HepG2 (cell line): ENCODE data around the gene CYB5R3. TPM values are rescaled to one million over a fixed set of nuclear protein-coding genes. Genes with fewer than 3 reads are reported as not detected.

Experiments
- AHDC1 ChIP-seq: sonication (generic); formaldehyde crosslinking; IDR thresholded peaks from 2 replicates; pipeline ENCODE4 v1.5.1; 2020; ENCODE audit warnings: mild to moderate bottlenecking, missing genetic modification reagents, borderline replicate concordance
- ATF1 ChIP-seq: IDR thresholded peaks from 2 replicates; pipeline ENCODE4 v1.6.1; 2016; ENCODE audit warnings: mild to moderate bottlenecking, control low read depth
- ATF6 ChIP-seq: sonication (generic); formaldehyde crosslinking; conservative IDR thresholded peaks from 2 replicates; pipeline ENCODE4 v1.4.0; 2020; ENCODE audit warnings: missing genetic modification reagents
- BHLHE40 ChIP-seq: IDR thresholded peaks from 2 replicates; pipeline ENCODE4 v1.6.1; 2011; ENCODE audit warnings: low read length, improper control_type of control experiment
- CBX5 ChIP-seq: sonication (generic); formaldehyde crosslinking; IDR thresholded peaks from 2 replicates; pipeline ENCODE4 v1.4.0; 2020; ENCODE audit warnings: missing genetic modification reagents, borderline replicate concordance
- FLYWCH1 ChIP-seq: sonication (generic); formaldehyde crosslinking; IDR thresholded peaks from 2 replicates; pipeline ENCODE4 v1.8.1; 2023; ENCODE audit warnings: mild to moderate bottlenecking, missing genetic modification reagents
- FOXJ3 ChIP-seq: sonication (generic); formaldehyde crosslinking; IDR thresholded peaks from 2 replicates; pipeline ENCODE4 v1.4.0; 2020; ENCODE audit warnings: missing genetic modification reagents, mild to moderate bottlenecking, borderline replicate concordance
- GLI4 ChIP-seq: sonication (generic); formaldehyde crosslinking; IDR thresholded peaks from 2 replicates; pipeline ENCODE4 v1.5.1; 2020; ENCODE audit warnings: missing genetic modification reagents, mild to moderate bottlenecking, moderate library complexity, borderline replicate concordance
- GTF3A ChIP-seq: sonication (generic); formaldehyde crosslinking; conservative IDR thresholded peaks from 2 replicates; pipeline ENCODE4 v1.4.0; 2020; ENCODE audit warnings: mild to moderate bottlenecking, missing genetic modification reagents
- HDAC1 ChIP-seq: sonication (generic); formaldehyde crosslinking; IDR thresholded peaks from 2 replicates; pipeline ENCODE4 v1.5.1; 2020; ENCODE audit warnings: mild to moderate bottlenecking, missing genetic modification reagents
- MZF1 ChIP-seq: sonication (generic); formaldehyde crosslinking; IDR thresholded peaks from 2 replicates; pipeline ENCODE4 v1.8.1; 2023; ENCODE audit warnings: mild to moderate bottlenecking, missing genetic modification reagents, borderline replicate concordance
- PRMT3 ChIP-seq: sonication (generic); formaldehyde crosslinking; IDR thresholded peaks from 2 replicates; pipeline ENCODE4 v1.8.1; 2022; ENCODE audit warnings: low read depth, mild to moderate bottlenecking, moderate library complexity, missing genetic modification reagents, borderline replicate concordance
- SPEN ChIP-seq: sonication (generic); formaldehyde crosslinking; IDR thresholded peaks from 2 replicates; pipeline ENCODE4 v1.5.1; 2020; ENCODE audit warnings: low read depth, mild to moderate bottlenecking, missing genetic modification reagents
- TRIM22 ChIP-seq: fragments of 450-650 bp; IDR thresholded peaks from 2 replicates; pipeline ENCODE4 v1.6.1; 2017
- U2AF1 ChIP-seq: fragments of 200-400 bp; formaldehyde crosslinking; optimal IDR thresholded peaks from 2 replicates; pipeline ENCODE3; 2017; ENCODE audit warnings: mild to moderate bottlenecking, low read depth, low read length
- ZFP36L1 ChIP-seq: sonication (generic); formaldehyde crosslinking; IDR thresholded peaks from 2 replicates; pipeline ENCODE4 v1.8.0; 2022; ENCODE audit warnings: mild to moderate bottlenecking, missing genetic modification reagents, moderate library complexity
- ZFX ChIP-seq: sonication (generic); formaldehyde crosslinking; IDR thresholded peaks from 2 replicates; pipeline ENCODE4 v1.4.0; 2020; ENCODE audit warnings: mild to moderate bottlenecking, low read depth, missing genetic modification reagents, moderate library complexity
- ZNF207 ChIP-seq: fragments of 450-650 bp; IDR thresholded peaks from 2 replicates; pipeline ENCODE4 v1.6.1; 2016; ENCODE audit warnings: antibody characterized with exemption, borderline replicate concordance
- ZNF230 ChIP-seq: sonication (generic); formaldehyde crosslinking; IDR thresholded peaks from 2 replicates; pipeline ENCODE4 v1.4.0; 2020; ENCODE audit warnings: mild to moderate bottlenecking, missing genetic modification reagents
- ZNF562 ChIP-seq: sonication (generic); formaldehyde crosslinking; IDR thresholded peaks from 2 replicates; pipeline ENCODE4 v1.8.0; 2022; ENCODE audit warnings: missing genetic modification reagents, borderline replicate concordance
- ZNF598 ChIP-seq: sonication (generic); formaldehyde crosslinking; IDR thresholded peaks from 2 replicates; pipeline ENCODE4 v1.5.1; 2020; ENCODE audit warnings: mild to moderate bottlenecking, missing genetic modification reagents, borderline replicate concordance
- ZNF792 ChIP-seq: IDR thresholded peaks from 2 replicates; pipeline ENCODE4 v1.6.1; 2016
- polyA plus RNA-seq, 8 experiments: library from polyadenylated mRNA; depleted of rRNA in 3 of 8; stranded (reverse) in 7 of 8; unstranded in 1 of 8; fragments of >200 nt; fragmentation: Illumina TruSeq in 4 of 8; extraction: Trizol in 4 of 8; gene quantifications; 2 replicates each; pipeline versions ENCODE4 v1.2.1 to v1.2.3, GENCODE V29; 2011 to 2016; ENCODE audit warnings: low read depth in 4 of 8, missing spikeins in 1 of 8, mixed read lengths in 1 of 8; ENCODE audit not compliant: insufficient read depth in 1 of 8
- total RNA-seq, 5 experiments: library from RNA; depleted of rRNA; stranded (reverse); fragments of >200 nt; fragmentation: Illumina TruSeq; extraction: Trizol; gene quantifications; 2 replicates each; pipeline ENCODE4 v1.2.3, GENCODE V29; 2016; ENCODE audit warnings: low read depth in 1 of 5

CYB5R3 gene
- total and polyA plus RNA-seq, 2 of the 13 experiments (the other 11 are each of a cell fraction or from before 2014, with no cell fraction given), result 32.4 to 305 TPM

DNA sequence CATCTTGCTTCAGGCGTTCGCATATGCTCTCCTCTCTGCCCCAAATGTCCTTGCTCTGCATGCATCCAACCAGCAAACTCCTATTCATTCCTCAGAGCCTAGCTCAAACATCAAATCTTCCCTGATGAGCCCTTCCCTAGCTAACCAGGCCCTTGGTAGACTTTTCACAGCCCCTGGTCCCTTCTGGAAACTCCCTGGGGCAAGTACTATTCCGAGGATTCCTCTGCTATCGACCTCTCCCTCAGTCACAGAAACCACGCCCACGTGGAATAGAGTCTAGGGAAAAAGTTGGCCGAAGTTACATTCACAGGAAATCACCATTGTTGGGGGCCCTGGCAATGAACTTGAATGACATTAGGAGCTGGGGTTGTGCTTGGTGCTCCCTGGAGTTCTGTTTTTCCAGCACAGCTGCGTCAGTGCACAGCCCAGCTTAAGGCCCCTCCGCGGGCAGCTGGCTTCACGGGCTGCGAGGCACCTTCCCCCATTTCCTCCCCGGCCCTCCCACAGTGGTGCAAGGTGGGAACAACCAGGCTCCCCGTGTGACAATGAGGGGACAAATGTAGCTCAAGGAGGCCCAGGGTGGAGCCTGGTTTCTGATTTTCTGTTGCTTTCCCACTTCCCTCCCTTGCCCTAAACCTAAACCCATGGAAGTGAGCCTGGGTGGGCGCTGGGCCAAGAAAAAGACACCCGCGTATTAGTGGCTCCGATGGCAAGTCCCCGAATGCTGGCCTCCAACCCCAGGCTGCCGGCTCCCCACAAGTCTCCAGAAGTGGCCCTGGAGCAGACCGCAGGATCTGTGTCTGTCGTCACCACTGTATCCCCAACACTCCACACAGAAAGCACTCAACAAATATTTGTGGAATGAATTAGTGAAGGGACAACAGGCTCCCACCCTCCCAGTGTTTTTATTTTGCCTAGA is 4.5 kb downstream of the CYB5R3 start (continued):
- TF ChIP-seq AHDC1, result no peak
- no peak for TF ChIP-seq ZNF207
- TF ChIP-seq GLI4, result no peak
- TF ChIP-seq GTF3A (CRISPR knock-in tag), result no peak
- no peak for TF ChIP-seq ZNF230 (CRISPR knock-in tag)
- no peak for TF ChIP-seq CBX5 (CRISPR knock-in tag)
- no peak for TF ChIP-seq ATF1
- TF ChIP-seq ATF6 (CRISPR knock-in tag), result no peak
- 0 out of 2 replicates have a peak, but pooled peaks have one; percentile 3 for TF ChIP-seq ZNF598 (CRISPR knock-in tag)
- TF ChIP-seq ZNF792 (CRISPR knock-in tag), result no peak
- peak; percentile 35 for TF ChIP-seq ZFX (CRISPR knock-in tag)
- no peak for TF ChIP-seq FOXJ3 (CRISPR knock-in tag)
- no peak for TF ChIP-seq FLYWCH1
- TF ChIP-seq MZF1 (CRISPR knock-in tag), result no peak
- TF ChIP-seq SPEN (CRISPR knock-in tag), result no peak
- TF ChIP-seq ZFP36L1 (CRISPR knock-in tag), result no peak
- no peak for TF ChIP-seq U2AF1
- TF ChIP-seq PRMT3 (CRISPR knock-in tag), result no peak
- no peak for TF ChIP-seq HDAC1 (CRISPR knock-in tag)
- no peak for TF ChIP-seq BHLHE40
- TF ChIP-seq ZNF562 (CRISPR knock-in tag), result no peak
- no peak for TF ChIP-seq TRIM22
